ENCODE data around the gene ZKSCAN3.

- TF ChIP-seq, protein P1, sequence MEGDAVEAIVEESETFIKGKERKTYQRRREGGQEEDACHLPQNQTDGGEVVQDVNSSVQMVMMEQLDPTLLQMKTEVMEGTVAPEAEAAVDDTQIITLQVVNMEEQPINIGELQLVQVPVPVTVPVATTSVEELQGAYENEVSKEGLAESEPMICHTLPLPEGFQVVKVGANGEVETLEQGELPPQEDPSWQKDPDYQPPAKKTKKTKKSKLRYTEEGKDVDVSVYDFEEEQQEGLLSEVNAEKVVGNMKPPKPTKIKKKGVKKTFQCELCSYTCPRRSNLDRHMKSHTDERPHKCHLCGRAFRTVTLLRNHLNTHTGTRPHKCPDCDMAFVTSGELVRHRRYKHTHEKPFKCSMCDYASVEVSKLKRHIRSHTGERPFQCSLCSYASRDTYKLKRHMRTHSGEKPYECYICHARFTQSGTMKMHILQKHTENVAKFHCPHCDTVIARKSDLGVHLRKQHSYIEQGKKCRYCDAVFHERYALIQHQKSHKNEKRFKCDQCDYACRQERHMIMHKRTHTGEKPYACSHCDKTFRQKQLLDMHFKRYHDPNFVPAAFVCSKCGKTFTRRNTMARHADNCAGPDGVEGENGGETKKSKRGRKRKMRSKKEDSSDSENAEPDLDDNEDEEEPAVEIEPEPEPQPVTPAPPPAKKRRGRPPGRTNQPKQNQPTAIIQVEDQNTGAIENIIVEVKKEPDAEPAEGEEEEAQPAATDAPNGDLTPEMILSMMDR (IDR thresholded peaks at IDR 0.05; ENCODE audit: insufficient read depth, low read length), result no peak
- TF ChIP-seq, protein P2, sequence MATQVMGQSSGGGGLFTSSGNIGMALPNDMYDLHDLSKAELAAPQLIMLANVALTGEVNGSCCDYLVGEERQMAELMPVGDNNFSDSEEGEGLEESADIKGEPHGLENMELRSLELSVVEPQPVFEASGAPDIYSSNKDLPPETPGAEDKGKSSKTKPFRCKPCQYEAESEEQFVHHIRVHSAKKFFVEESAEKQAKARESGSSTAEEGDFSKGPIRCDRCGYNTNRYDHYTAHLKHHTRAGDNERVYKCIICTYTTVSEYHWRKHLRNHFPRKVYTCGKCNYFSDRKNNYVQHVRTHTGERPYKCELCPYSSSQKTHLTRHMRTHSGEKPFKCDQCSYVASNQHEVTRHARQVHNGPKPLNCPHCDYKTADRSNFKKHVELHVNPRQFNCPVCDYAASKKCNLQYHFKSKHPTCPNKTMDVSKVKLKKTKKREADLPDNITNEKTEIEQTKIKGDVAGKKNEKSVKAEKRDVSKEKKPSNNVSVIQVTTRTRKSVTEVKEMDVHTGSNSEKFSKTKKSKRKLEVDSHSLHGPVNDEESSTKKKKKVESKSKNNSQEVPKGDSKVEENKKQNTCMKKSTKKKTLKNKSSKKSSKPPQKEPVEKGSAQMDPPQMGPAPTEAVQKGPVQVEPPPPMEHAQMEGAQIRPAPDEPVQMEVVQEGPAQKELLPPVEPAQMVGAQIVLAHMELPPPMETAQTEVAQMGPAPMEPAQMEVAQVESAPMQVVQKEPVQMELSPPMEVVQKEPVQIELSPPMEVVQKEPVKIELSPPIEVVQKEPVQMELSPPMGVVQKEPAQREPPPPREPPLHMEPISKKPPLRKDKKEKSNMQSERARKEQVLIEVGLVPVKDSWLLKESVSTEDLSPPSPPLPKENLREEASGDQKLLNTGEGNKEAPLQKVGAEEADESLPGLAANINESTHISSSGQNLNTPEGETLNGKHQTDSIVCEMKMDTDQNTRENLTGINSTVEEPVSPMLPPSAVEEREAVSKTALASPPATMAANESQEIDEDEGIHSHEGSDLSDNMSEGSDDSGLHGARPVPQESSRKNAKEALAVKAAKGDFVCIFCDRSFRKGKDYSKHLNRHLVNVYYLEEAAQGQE (IDR thresholded peaks at IDR 0.05; ENCODE audit: insufficient replicate concordance, low read depth), result peak; percentile 29
- TF ChIP-seq SPI1 (IDR thresholded peaks at IDR 0.05; ENCODE audit: borderline replicate concordance, low read depth) (no peak), GABPA (IDR thresholded peaks at IDR 0.05; ENCODE audit: low read depth) (0 out of 2 replicates have a peak, but pooled peaks have one; percentile 3)
Observed at GRCh38 chr6:28335564-28336283, 14.0 kb upstream of the ZKSCAN3 start, which contains the start of gene ZSCAN31.

All from HL-60 (cell line).